Pancreas (tissue), 10 donors: ENCODE results near the gene CLSTN2. TPM values are rescaled to one million over a fixed set of nuclear protein-coding genes. Genes with fewer than 3 reads are reported as not detected.
A peak's percentile ranks its signal among the peaks of the same experiment; 100 is the strongest.

Experiments
- ATAC-seq, 4 donors: fragments of 200-7000 bp; cut with Tn5 transposase; one replicate each; pipeline versions ENCODE4 v1.8.0 to v1.9.1; 2020; ENCODE audit warnings: mild to moderate bottlenecking in 4 of 4, moderate library complexity in 4 of 4
- DNase-seq, 6 donors: peaks; one replicate each; pipeline ENCODE4 v3.0.0-alpha.2; 2020
- FAIRE-seq: peaks from 2 replicates; lab custom pipeline; 2012; peaks lifted over from hg19 to GRCh38; lab: Jason Lieb, UNC
- H3K27ac ChIP-seq, 4 donors: fragments of 200-600 bp; sonication (generic); 1 replicate in 3 of 4; 2 replicates in 1 of 4; pipeline versions ENCODE4 v1.5.0 to v1.8.0; 2020
- H3K27me3 ChIP-seq, 4 donors: fragments of 200-600 bp; one replicate each; pipeline ENCODE4 v1.8.0; 2021
- H3K36me3 ChIP-seq, 3 donors: fragments of 200-600 bp; sonication (generic) in 1 of 3; one replicate each; pipeline versions ENCODE4 v1.5.0 to v1.8.0; 2020 to 2021
- H3K4me1 ChIP-seq, 3 donors: fragments of 200-600 bp; one replicate each; pipeline ENCODE4 v1.8.0; 2021
- H3K4me3 ChIP-seq, 4 donors: fragments of 200-600 bp; sonication (generic) in 2 of 4; one replicate each; pipeline versions ENCODE4 v1.5.0 to v1.8.0; 2020 to 2021
- H3K9me3 ChIP-seq, 4 donors: fragments of 200-600 bp; one replicate each; pipeline ENCODE4 v1.8.0; 2021
- WGBS, 2 donors: extraction: QIAGEN DNeasy Blood & Tissue Kit; methylation state at CpG; one replicate each; pipeline ENCODE4 v1.1.7; 2013; 5-methylcytosine and 5-hydroxymethylcytosine counted together
- intact Hi-C, 3 donors: fragments of 100-400 bp; cut with DNase I; formaldehyde crosslinking; loops; one replicate each; pipeline versions ENCODE4 v1.11.1 to v1.14.2; 2022
- polyA plus RNA-seq, 2 donors: library from polyadenylated mRNA; stranded (reverse); fragments of 200-250 nt; gene quantifications; one replicate each; pipeline ENCODE4 v1.2.3, GENCODE V29; 2013
- total RNA-seq, 6 donors: library from RNA; stranded (reverse); fragmentation: NEBNext Ultra II Directional in 4 of 6; extraction: Animal tissue kit (Norgen Biotek cat#: 25700) in 4 of 6; gene quantifications; one replicate each; pipeline versions ENCODE4 v1.2.1 to v1.2.4, GENCODE V29; 2021 to 2023
- TF ChIP-seq, protein P1 (sequence below), 4 donors: fragments of 200-600 bp; sonication (generic) in 3 of 4; IDR thresholded peaks; one replicate each; pipeline versions ENCODE4 v1.5.0 to v1.8.0; 2021; ENCODE audit warnings: antibody characterized with exemption in 4 of 4
- donor health status: healthy with polysubstance abuse.
- donor health status: DM: no; HTN: no; CAD: no; lungs with moderate emphysema.
- donor health status: DM: no; HTN: no; CAD: no.
- donor health status: control.
- donor health status: control.
- donor health status: Bipolar disorder and iron deficiency.
- donor health status: DM: yes; HTN: yes; CAD: no.
- donor health status: DM: no; HTN: no; CAD: no.
- donor health status: DM: no; HTN: no; CAD: no.
- donor health status: DM: yes; HTN: yes; CAD: no.

The CLSTN2 gene
- total and polyA plus RNA-seq, 8 donors: 0.65 to 9.3 (median 2.9) TPM

DNA sequence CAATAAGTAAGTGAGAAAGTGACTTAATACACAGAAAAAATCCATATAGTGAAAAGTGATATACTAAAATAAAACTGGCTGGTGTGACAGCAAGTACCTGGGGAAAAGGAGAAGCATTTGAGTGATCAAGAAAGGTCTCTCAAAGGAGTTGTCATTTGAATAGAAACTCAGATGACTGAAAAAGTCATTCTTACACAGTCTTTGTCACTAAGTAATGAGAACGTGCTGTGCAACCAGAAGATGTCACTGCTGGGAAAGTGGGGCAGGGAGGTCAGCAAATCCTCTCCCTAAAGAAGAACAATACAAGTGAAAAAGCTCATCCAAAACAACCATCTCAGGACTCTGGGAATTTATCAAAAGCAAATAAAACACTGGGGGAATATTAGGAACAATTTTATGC, 425.3 kb downstream of the CLSTN2 start:
- H3K27me3 ChIP-seq: no peaks in the 10 kb centered on the region
- WGBS, 2 donors: 67 to 72% methylated on average over 1 of the region's 1 CpG
- no peak for ATAC-seq
- no peak for FAIRE-seq
- H3K4me3 ChIP-seq: no peak overlapping the region
- no peaks in the 10 kb centered on the region for H3K4me1 ChIP-seq
- intact Hi-C loops: no loop called here
- no peaks in the 10 kb centered on the region for H3K36me3 ChIP-seq
- DNase-seq: no peak
- no peaks in the 10 kb centered on the region for H3K9me3 ChIP-seq
- TF ChIP-seq, protein P1, sequence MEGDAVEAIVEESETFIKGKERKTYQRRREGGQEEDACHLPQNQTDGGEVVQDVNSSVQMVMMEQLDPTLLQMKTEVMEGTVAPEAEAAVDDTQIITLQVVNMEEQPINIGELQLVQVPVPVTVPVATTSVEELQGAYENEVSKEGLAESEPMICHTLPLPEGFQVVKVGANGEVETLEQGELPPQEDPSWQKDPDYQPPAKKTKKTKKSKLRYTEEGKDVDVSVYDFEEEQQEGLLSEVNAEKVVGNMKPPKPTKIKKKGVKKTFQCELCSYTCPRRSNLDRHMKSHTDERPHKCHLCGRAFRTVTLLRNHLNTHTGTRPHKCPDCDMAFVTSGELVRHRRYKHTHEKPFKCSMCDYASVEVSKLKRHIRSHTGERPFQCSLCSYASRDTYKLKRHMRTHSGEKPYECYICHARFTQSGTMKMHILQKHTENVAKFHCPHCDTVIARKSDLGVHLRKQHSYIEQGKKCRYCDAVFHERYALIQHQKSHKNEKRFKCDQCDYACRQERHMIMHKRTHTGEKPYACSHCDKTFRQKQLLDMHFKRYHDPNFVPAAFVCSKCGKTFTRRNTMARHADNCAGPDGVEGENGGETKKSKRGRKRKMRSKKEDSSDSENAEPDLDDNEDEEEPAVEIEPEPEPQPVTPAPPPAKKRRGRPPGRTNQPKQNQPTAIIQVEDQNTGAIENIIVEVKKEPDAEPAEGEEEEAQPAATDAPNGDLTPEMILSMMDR (IDR thresholded peaks at IDR 0.05): no peak
- no peak overlapping the region for H3K27ac ChIP-seq

DNA sequence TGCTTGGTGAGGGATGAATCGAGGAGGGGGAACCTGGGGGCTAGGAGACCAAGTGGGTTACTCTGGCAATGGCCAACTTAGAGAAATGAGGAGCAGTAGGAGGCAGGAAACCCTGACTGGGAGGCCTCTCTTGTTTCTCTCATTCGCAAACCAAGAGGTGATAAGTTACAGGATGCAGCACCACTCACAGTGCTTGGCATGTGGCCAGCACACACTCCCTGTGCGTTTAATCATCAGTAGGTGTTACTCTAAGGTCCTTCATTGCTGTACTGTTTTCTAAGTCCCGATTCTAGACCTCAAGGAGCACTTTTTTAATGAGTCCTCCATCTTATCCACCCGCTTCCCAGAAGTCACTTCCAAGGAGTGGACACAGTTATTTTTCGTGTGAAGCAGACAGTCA, 428.8 kb downstream of the CLSTN2 start:
- H3K9me3 ChIP-seq: no peaks in the 10 kb centered on the region
- H3K27ac ChIP-seq: no peak overlapping the region
- 53 to 60% methylated on average over 6 of the region's 6 CpGs for WGBS, 2 donors
- H3K4me1 ChIP-seq: no peaks in the 10 kb centered on the region
- FAIRE-seq: no peak
- ATAC-seq: no peak
- no peak overlapping the region for H3K4me3 ChIP-seq
- no peaks in the 10 kb centered on the region for H3K36me3 ChIP-seq
- DNase-seq: peak in 2 of 6 donors; percentile 31 to 63
- H3K27me3 ChIP-seq: no peaks in the 10 kb centered on the region
- TF ChIP-seq, protein P1 (IDR thresholded peaks at IDR 0.05): no peak
- intact Hi-C loops: no loop called here

DNA sequence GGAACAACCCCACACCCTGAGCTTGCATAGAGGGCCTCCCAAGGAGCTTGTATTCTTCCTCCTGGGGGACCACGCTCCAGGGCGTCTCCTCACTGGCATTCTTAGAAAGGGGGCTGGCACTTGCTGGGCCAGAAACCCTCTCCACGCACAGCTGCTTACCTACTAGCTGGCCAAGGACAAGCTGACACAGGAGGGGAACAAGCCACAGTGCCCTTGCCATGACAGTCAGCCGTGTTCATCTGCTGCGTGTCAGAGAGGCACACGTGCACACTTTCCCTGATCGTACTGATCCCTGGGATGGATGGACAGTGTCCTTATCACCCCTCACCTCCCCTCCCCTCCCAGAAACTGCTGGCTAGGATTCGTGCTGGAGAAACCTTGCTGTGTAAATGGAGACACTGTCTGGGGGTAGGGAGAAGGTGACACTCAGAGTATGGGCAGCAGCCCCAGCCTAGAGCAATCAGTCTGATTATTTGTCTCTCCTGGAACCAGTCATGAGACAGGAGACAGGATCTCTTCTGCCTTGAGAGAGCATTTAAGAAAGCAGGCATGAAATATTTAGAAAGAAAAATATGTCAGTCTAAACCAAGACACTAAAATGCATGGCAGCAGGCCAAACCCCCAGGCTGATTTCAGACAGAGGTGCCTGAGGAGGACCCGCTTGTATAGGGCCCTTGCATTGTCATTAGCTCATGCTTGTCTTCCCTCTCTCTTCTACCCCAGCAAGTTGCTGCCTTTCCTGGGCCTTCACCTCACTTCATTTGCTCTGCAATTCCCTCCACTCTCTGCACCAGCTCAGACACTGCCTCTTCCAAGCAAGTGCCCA, 431.1 kb downstream of the CLSTN2 start:
- H3K4me1 ChIP-seq: no peaks in the 10 kb centered on the region
- intact Hi-C loops: no loop called here
- no peaks in the 10 kb centered on the region for H3K36me3 ChIP-seq
- no peak for DNase-seq
- no peak for FAIRE-seq
- H3K27ac ChIP-seq: no peak overlapping the region
- H3K9me3 ChIP-seq: no peaks in the 10 kb centered on the region
- TF ChIP-seq, protein P1 (IDR thresholded peaks at IDR 0.05): no peak
- H3K4me3 ChIP-seq: no peak overlapping the region
- 75 to 76% methylated on average over 9 of the region's 9 CpGs for WGBS, 2 donors
- ATAC-seq: no peak
- H3K27me3 ChIP-seq: no peaks in the 10 kb centered on the region

DNA sequence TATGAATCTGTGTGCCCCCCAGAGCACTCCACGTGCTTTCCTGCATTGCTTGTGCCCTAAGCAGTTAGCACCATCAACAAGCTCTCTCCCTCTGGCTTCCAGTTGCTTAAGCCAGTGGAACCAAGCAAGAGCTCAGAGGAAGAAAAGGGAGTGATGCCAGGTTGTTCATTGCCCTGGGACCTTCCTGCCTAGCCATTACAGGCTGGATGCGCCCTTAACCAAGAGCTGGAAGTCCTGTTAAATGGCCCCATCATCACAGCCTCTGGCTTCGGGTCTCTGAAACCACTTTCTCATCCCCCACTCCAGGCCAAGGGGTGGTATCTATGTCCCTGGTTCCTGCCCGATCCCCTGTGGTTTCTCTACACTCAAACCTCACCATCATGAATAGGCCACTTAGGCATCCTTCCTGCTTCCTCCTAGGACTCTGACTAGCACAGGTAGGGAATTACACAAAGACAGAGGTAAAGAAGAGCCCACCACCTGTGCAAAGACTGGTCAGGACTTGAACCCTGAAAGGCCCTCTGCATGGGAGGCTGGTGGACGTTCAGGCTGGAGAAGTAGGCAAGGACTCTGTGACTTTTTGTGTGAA, 433.3 kb downstream of the CLSTN2 start:
- Histone ChIP-seq H3K4me3 (no peak overlapping the region), H3K36me3 (no peaks in the 10 kb centered on the region), H3K27me3 (no peaks in the 10 kb centered on the region), H3K27ac (no peak overlapping the region), H3K9me3 (no peaks in the 10 kb centered on the region), H3K4me1 (no peaks in the 10 kb centered on the region)
- no peak for ATAC-seq
- 75 to 80% methylated on average over 5 of the region's 5 CpGs for WGBS, 2 donors
- TF ChIP-seq, protein P1 (IDR thresholded peaks at IDR 0.05): no peak
- intact Hi-C loops: no loop called here
- no peak for DNase-seq
- no peak for FAIRE-seq

DNA sequence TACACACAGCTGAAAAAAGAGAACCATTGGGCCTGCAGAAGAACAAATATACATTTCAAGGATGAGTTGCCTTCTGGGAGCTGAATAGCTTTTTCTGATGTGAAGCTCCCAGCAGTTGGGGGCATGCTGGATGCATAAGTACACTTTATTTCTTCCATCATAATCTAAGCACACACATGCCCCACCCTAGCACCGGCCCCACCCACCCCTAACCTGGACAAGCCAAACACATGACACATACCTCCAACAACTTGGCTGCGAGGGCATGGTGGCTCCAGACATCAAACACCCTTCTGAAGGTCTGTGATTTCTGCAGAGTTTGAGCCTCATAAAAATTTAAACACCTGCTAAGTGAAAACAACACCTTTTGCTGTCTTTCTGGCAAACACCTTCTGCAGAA, 435.7 kb downstream of the CLSTN2 start:
- FAIRE-seq (no peak), DNase-seq (no peak), ATAC-seq (no peak)
- WGBS, 2 donors: 32 to 40% methylated on average over 2 of the region's 2 CpGs
- TF ChIP-seq, protein P1 (IDR thresholded peaks at IDR 0.05): no peak
- H3K27ac ChIP-seq: no peak overlapping the region
- intact Hi-C loops: no loop called here
- H3K27me3 ChIP-seq: no peaks in the 10 kb centered on the region
- no peaks in the 10 kb centered on the region for H3K9me3 ChIP-seq
- H3K36me3 ChIP-seq: no peaks in the 10 kb centered on the region
- H3K4me3 ChIP-seq: no peak overlapping the region
- no peaks in the 10 kb centered on the region for H3K4me1 ChIP-seq
